ENCODE results near the gene TGM6.

The TGM6 gene

GRCh38 chr20:2455771-2456497, 75.2 kb downstream of the TGM6 start:
- DNase-seq (ENCODE audit: low read depth) = no peak

DNA sequence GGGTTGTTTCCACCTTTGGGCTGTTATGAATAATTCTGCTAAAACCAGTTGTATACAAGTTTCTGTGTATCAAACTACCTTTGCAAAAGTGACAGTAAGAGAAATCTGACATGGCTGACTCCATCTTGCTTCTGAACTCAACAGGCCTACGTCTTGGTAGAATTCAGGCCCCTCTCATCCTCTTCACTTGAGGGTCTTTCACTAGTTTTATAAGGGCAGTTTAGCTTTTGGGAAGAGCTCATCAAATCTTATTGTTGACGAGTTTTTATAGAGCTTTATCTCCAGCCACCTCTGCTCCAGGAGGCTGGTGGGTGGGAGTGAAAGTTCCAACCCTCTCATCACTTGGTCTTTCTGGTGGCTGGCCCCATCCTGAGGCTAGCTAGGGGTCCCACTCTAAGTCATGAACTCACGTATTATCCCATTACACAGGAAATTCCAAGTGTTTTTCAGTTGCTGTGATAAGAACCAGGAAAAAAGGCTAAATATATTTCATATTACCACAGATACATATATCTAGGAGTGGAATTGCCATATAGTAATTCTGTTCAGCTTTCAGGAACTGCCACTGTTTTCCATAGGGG, 78.3 kb downstream of the TGM6 start:
- no peak for DNase-seq (ENCODE audit: low read depth)

DNA sequence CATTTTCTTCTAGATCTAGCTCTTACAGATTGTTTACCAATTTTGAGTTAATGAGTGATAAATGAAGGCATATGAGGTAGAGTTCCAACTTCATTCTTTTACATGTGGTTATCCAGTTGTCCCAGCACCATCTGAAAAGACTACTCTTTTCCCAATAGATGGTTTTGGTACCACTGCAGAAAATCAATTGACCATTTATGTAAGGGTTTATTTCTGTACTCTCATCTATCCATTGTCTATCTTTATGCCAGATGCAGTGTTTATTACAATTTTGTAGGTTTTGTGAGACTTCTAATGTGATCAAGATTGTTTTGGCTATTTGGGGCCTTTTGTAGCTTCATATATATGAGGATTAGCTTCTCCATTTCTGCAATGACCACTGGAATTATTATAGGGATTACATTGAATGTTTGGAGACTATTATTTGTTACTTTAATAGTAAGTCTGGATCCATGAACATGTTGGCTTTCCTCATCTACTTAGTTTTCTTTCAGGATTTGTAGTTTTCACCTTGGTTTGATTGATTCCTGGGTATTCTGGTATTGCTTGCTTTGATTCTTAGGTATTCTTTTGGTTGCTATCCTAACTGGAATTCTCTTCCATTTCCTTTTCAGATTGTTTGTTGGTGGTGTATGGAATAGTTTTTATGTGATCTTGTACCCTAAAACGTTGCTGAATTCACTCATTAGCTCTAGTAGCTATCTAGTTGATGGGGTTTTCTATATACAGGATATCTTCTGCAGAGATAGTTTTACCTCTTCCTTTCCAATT, 79.5 kb downstream of the TGM6 start:
- no peak for DNase-seq (ENCODE audit: low read depth)

DNA sequence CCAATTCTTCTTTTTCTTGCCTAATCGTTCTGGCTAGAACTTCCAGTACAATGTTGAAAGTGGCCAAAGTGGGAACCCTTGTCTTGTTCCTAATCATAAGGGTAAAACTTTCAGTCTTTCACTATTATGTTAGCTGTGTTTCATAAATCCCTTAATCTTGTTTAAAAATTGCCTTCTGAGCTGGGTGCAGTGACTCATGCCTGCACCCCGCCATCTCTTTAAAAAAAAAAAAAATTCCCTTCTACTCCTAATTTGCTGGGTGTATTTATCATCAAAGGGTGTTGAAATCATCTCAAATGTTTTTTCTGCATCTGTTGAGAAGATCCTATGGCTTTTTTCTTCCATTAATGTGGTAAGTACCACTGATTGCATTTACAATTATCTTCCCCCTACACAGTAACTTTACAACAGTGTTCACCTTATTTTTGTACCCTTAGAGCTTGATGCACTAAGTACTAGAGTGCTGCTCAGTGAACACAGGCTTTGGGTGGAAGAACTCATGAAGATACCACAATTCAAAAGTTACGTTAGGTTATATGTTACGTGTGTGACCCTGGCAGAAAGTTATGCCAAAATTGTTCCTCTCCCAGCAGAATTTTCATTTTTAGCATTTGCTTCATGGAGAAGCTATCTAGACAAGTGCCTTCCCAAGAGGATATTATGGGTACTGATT, 80.2 kb downstream of the TGM6 start:
- no peak for DNase-seq (ENCODE audit: low read depth)

DNA sequence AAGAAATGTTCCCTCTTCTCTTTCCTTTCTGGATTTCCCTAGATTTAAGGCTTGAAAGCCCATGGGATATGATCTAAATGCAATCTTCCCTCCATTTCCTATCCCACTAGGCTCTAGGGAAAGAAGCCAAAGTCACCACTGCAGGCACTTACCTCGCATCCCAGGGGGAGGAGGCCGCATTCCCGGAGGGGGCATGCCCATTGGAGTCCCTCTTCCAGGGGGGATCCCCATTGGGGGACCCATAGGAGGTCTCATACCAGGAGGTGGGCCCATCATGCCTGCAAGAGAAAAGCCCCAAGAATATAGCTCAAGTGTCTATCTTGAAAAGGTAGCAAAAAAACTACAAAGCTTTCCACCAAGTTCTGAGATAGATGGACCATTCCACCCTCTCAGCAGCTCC, 81.8 kb downstream of the TGM6 start:
- no peak for DNase-seq (ENCODE audit: low read depth)

DNA sequence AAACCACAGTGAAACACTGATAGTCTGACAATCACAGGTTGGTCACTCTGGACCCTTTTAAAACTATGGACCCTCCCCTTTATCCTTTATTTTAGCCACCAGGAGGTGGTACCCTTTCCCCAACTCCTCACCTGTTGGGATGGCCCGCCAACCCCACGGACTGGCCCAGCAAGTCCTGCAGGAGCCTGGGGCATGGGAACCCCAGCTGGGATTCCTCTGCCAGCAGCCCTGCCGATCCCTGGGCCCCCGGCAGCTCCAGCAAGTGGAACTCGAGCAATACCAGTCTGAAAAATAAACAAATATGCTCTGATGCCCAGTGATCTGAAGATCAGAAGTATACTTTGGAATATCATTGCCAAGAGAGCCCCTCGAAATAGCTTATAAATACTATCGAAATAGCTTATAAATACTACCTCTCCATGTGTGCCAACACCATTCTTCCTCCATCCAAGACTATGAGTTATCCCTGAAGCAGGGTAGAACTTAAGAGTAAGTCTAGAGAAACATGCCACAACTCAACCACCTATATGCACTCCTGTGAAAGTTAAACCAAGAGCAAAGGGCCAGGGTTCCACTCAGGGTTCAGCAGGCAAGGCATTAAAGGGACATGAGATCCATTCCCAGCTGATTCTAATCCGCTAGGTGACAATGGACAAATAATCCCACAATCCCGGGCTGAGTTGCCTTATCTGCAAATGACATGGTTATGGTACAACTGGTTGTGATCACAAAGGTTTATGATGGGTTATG, 83.1 kb downstream of the TGM6 start:
- DNase-seq (ENCODE audit: low read depth) = no peak

GRCh38 chr20:2465100-2465499, 84.4 kb downstream of the TGM6 start:
- DNase-seq (ENCODE audit: low read depth) = no peak

- DNase-seq (ENCODE audit: low read depth) = no peak
Observed at GRCh38 chr20:2467412-2467811, 86.7 kb downstream of the TGM6 start.

GRCh38 chr20:2468581-2469407, 88.1 kb downstream of the TGM6 start:
- DNase-seq (ENCODE audit: low read depth) = no peak

GRCh38 chr20:2469991-2470422, 89.3 kb downstream of the TGM6 start:
- no peak for DNase-seq (ENCODE audit: low read depth)

DNA sequence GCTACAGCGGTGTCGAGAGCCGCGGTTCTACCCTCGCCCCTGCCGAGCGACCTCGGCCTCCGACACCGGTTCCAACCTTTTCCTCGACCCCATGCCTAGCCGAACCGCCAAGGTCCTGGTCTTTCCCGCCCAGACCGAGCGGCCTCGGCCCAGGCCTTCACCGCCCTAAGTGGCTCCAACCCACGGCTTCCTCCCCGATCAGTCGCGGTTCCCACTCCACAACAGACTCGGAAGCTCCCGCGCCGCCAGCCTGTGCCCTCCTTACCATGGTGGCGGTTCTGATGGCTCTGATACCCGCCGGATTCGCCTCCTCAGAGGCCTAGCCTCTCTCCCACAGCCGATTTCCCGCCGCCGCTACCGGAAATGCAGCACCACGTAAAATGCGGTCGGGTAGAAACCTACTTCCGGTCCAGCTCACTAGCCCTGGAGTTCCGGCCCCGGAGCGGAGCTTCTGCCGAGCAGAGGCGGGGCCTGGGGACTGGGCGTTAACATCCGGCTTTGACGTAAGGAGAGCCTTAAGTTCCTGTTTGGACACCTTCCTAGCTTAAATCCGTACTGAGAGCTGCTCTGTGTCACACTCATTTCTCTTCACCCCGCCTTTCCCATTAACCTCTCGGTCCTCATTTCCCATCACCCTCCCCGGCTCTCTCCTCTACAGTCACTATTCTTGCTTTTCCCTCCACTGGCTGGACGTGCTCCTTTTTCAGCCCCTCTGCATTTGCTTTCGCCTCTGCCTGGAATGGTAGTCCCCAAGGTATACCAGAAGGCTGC, 89.9 kb downstream of the TGM6 start, which contains the start of gene SNRPB:
TSS of gene SNRPB (minus strand) at position 367 of the 771 bp plus-strand sequence. CDS start at position 268, 99 bp downstream.
- peak; percentile 98 for DNase-seq (ENCODE audit: low read depth)

- peak; percentile 67 for DNase-seq (ENCODE audit: low read depth)
Observed at GRCh38 chr20:2473516-2473915, 92.8 kb downstream of the TGM6 start.

GRCh38 chr20:2475850-2476741, 95.4 kb downstream of the TGM6 start:
- DNase-seq (ENCODE audit: low read depth) = no peak

- no peak for DNase-seq (ENCODE audit: low read depth)
Observed at GRCh38 chr20:2476742-2477615, 96.3 kb downstream of the TGM6 start.

GRCh38 chr20:2480381-2480780, 99.7 kb downstream of the TGM6 start:
- no peak for DNase-seq (ENCODE audit: low read depth)

All from GM04504 (cell line).